Measurements from ENCODE around the gene INVS. TPM values are rescaled to one million over a fixed set of nuclear protein-coding genes. Genes with fewer than 3 reads are reported as not detected.

INVS gene
- total RNA-seq, 1 donor from 2014 or later, result 18.7 TPM

GRCh38 chr9:100167176-100167575, 68.1 kb downstream of the INVS start:
- H3K36me3 ChIP-seq (ENCODE audit: control insufficient read depth, insufficient read depth, low read length), result no peaks in the 10 kb centered on the region

GRCh38 chr9:100167915-100168654, 69.0 kb downstream of the INVS start:
- TF ChIP-seq CTCF (IDR thresholded peaks at IDR 0.05; ENCODE audit: insufficient read depth, low read length, poor library complexity, severe bottlenecking), result no peak
- no peak overlapping the region for H3K4me3 ChIP-seq (ENCODE audit: low read depth, low read length)
- no peaks in the 10 kb centered on the region for H3K36me3 ChIP-seq (ENCODE audit: control insufficient read depth, insufficient read depth, low read length)
- no peaks in the 10 kb centered on the region for H3K27me3 ChIP-seq (ENCODE audit: control insufficient read depth, insufficient read depth, low read length)
- no peak for DNase-seq (ENCODE audit: low read depth)

More at GRCh38 chr9:100167176-100167575, 68.1 kb downstream of the INVS start:
- no peak for DNase-seq (ENCODE audit: low read depth)
- no peak for TF ChIP-seq CTCF (IDR thresholded peaks at IDR 0.05; ENCODE audit: insufficient read depth, low read length, poor library complexity, severe bottlenecking)
- no peak overlapping the region for H3K4me3 ChIP-seq (ENCODE audit: low read depth, low read length)
- no peaks in the 10 kb centered on the region for H3K27me3 ChIP-seq (ENCODE audit: control insufficient read depth, insufficient read depth, low read length)

GRCh38 chr9:100170085-100170484, 71.0 kb downstream of the INVS start:
- Histone ChIP-seq H3K4me3 (ENCODE audit: low read depth, low read length) (no peak overlapping the region), H3K36me3 (ENCODE audit: control insufficient read depth, insufficient read depth, low read length) (no peaks in the 10 kb centered on the region), H3K27me3 (ENCODE audit: control insufficient read depth, insufficient read depth, low read length) (no peaks in the 10 kb centered on the region)
- no peak for DNase-seq (ENCODE audit: low read depth)
- no peak for TF ChIP-seq CTCF (IDR thresholded peaks at IDR 0.05; ENCODE audit: insufficient read depth, low read length, poor library complexity, severe bottlenecking)

GRCh38 chr9:100170556-100170955, 71.5 kb downstream of the INVS start:
- TF ChIP-seq CTCF (IDR thresholded peaks at IDR 0.05; ENCODE audit: insufficient read depth, low read length, poor library complexity, severe bottlenecking), result no peak
- no peaks in the 10 kb centered on the region for H3K27me3 ChIP-seq (ENCODE audit: control insufficient read depth, insufficient read depth, low read length)
- no peak for DNase-seq (ENCODE audit: low read depth)
- H3K4me3 ChIP-seq (ENCODE audit: low read depth, low read length), result no peak overlapping the region
- no peaks in the 10 kb centered on the region for H3K36me3 ChIP-seq (ENCODE audit: control insufficient read depth, insufficient read depth, low read length)

- TF ChIP-seq CTCF (IDR thresholded peaks at IDR 0.05; ENCODE audit: insufficient read depth, low read length, poor library complexity, severe bottlenecking), result no peak
- Histone ChIP-seq H3K4me3 (ENCODE audit: low read depth, low read length) (no peak overlapping the region), H3K36me3 (ENCODE audit: control insufficient read depth, insufficient read depth, low read length) (no peaks in the 10 kb centered on the region), H3K27me3 (ENCODE audit: control insufficient read depth, insufficient read depth, low read length) (no peaks in the 10 kb centered on the region)
- no peak for DNase-seq (ENCODE audit: low read depth)
Observed at GRCh38 chr9:100186356-100186755, 87.3 kb downstream of the INVS start.

GRCh38 chr9:100190339-100190738, 91.3 kb downstream of the INVS start:
- no peaks in the 10 kb centered on the region for H3K27me3 ChIP-seq (ENCODE audit: control insufficient read depth, insufficient read depth, low read length)
- no peak for DNase-seq (ENCODE audit: low read depth)
- TF ChIP-seq CTCF (IDR thresholded peaks at IDR 0.05; ENCODE audit: insufficient read depth, low read length, poor library complexity, severe bottlenecking), result no peak
- H3K4me3 ChIP-seq (ENCODE audit: low read depth, low read length), result no peak overlapping the region
- H3K36me3 ChIP-seq (ENCODE audit: control insufficient read depth, insufficient read depth, low read length), result no peaks in the 10 kb centered on the region
